ENCODE results near the gene PSD2.
"Not testable (repeated sequence)": the region's sequence is repeated elsewhere in the genome, so short reads cannot be mapped to it uniquely, and the experiment has no call there.

PSD2 gene

GRCh38 chr5:139792218-139792617 lies 3.4 kb upstream of the PSD2 start:
- DNase-seq (ENCODE audit: low spot score) = no peak

DNA sequence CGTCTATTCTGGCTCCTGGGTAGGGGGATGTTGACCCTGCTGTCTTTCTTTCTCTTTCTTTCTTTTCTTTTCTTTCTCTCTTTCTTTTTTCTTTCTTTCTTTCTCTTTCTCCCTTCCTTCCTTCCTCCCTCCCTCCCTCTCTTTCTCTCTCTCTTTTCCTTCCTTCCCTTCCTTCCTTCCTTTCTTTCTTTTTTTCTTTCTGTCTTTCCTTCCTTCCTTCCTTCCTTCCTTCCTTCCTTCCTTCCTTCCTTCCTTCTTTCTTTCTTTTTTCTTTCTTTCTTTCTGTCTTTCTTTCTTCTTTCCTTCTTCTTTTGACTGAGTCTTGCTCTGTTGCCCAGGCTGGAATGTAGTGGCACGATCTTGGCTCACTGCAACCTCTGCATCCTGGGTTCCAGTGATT lies 3.0 kb upstream of the PSD2 start:
- DNase-seq (ENCODE audit: low spot score) = not testable (repeated sequence)

DNA sequence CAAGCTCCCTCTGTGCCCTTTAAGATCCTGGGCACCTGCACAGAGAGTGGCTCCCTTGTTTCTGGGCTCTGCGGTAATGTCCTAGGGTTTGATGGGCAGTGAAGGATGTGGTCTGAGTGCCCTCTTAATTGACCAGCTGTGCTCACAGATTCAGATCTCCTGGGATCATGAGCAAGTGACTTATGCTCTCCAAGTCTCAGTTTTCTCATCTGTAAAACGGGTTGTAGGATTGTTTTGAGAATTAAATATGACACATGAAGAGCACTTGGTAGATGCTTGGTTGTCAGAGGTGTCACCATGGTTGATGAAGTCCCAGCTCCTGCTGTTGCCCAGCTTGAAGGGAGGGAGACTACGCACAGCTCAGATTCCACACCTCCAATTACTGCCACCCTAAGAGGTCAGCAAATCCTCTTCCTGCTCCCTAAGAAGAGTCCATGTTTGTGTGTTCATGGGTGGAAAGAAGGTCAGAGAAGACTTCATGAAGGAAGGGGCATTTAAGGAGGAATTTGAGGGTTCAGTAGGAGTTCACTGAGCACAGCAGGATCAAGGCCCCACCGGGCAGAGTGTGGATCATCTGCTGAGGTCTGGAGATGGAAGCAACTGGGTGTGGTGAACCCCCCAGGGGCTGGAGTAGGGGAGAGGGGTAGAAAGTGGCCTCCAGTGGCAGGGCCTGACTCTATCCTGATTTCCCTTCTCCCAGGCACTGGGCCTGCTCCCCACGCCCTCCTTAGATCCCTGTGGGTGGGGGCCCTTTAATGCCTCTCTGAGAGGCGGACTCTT lies 1.4 kb upstream of the PSD2 start:
- DNase-seq (ENCODE audit: low spot score) = no peak

DNA sequence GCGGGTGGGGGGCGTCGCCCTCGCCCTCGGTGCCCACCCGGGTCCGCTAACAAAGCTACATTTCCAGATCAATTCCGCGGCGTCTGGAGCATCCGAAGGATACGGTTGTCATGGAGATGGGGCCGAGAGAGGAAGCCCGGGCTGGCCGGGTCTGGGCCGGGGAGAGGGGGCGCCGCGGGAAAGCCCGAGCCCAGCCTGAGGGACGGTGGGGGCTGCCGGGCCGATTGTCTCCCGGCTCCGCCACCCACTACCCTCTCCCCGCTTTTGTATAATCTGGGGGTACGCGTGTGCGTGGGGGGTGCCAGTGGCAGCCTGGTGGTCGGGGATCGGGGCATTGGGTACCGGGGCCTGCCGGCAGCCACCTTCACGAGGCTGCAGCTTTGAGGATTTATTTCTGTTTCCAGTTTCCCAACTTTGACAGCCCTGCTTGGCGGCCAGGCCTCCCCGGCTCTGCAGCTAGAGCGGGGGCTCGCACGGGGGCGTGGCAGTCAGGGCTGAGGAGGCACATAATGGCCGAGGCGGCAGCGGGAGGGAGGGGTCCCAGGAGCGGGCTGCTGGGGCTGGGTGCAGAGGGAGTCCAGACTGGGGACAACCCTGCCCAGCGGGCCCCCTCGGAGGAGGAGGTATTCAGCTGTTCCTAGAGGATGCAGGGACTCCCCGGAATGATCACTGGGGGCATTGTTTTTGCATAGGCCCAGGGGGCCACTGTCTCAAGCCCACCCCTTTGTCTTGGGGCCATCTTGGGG lies 626 bp downstream of the PSD2 start:
- DNase-seq (ENCODE audit: low spot score) = peak; percentile 60

DNA sequence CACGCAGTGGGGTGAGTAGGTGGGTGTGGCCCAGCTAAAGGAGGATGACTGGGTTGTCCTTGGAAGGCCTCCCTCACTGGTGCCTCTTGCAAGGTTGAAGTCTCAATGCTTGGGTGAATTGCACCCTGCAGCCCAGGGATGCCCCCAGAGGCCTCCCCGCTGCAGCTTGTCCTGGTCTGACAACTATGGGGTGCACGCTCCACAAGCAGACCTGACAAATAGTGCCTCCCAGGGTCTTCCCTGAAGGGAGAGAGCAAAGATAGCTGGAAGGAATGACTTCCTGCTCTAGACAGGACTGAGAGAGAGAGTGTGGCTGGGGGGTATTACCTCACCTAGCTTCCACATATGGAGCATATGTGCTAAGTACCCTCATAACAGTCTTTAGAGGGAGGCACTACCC lies 1.7 kb downstream of the PSD2 start:
- no peak for DNase-seq (ENCODE audit: low spot score)

DNA sequence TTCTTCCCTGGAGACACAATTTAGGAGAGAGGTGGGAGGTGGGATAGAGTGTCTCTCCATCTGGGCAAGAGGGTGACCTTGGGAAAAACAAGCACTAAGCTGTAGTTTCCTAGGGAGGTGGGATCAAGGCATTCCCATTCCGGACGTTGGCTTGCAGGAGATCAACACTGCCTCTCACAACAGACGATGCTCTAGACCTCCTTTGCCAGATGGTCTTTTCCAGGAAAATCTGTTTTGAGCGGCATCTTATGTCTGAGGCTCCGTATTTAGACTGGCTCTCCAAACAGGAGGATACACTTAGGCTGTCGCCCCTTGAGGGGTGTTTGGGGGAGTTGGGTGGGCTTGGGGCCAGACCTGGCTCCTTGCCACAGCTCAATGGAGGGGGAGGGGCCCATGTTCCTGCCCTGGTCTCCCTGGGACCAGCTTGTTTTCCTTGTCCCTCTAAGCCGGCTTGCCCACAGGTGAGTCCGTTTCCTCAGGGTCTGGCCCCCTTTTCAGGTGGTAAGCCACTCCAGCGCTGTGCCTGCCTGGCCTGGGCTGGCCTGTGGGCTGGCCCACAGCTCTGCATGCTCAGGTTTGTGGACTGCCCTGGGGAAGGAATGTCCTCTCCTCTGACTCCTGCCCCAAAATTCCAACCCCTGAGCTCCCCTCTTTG lies 2.4 kb downstream of the PSD2 start:
- DNase-seq (ENCODE audit: low spot score) = no peak

DNA sequence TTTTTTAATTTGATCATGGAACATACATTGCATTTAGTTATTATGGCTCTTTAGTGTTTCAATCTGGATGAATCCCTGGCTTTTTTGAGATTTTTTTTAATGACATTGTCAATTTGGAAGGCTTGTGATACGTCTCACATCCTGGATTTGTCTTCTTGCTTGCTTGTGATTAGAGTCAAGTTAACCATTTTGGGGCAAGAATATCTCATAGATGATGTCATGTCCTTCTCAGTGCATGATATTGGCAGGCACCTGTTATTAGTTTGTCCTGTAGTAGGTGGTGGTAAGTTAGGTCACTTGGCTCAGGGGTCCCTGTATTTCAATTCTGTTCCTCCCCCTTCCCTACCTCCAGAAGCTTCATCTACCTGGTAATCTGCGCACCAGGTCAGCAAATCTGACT lies 3.3 kb downstream of the PSD2 start:
- no peak for DNase-seq (ENCODE audit: low spot score)

- no peak for DNase-seq (ENCODE audit: low spot score)
Observed at GRCh38 chr5:139799359-139799758, 3.8 kb downstream of the PSD2 start.

DNA sequence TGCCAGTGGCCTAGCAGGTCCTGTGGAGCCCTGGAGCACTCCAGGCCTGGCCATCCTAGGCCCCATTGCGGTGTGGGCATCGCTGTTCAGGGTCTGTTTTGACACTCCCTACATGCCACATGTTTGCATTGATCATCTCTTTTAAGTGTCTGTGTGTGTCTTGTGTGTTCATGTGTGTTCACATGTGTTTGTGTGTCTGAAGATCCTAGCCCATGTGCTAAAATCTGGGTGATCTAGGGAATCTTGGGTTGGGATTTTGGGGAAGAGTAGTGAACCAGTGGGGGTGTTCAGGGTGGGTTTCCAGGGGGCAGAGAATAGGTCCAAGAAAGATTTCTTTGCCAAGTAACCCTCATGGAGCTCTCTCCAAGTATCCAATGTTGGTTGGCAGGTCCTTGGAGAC lies 8.4 kb downstream of the PSD2 start:
- DNase-seq (ENCODE audit: low spot score) = no peak

DNA sequence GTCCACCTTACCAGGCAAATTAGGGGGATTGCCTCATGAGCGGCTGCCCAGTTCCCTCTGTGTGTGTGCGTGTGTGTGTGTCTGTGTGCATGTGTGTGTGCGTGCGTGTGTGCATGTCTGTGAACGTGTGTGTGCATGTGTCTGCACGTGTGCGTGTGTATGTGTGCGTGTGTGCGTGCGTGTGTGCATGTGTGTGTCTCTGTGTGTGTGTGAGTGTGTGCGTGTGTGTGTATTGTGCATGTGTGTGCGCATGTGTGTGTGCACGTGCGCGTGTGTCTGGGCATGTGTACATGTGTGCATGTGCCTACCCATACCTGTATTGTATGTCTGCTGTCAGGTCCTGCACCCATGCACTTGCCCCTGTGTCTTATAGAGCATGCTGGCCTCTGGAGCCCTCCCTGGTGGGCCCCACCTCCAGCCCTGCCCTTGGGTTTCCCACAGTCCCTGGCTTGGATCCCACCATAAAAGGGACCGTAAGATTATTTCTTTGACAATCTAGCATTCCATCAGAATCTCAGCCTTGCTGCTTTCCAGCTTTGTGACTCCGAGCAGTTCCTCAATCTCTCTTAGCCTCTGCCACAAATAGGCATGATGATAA lies 9.3 kb downstream of the PSD2 start:
- DNase-seq (ENCODE audit: low spot score) = no peak

DNA sequence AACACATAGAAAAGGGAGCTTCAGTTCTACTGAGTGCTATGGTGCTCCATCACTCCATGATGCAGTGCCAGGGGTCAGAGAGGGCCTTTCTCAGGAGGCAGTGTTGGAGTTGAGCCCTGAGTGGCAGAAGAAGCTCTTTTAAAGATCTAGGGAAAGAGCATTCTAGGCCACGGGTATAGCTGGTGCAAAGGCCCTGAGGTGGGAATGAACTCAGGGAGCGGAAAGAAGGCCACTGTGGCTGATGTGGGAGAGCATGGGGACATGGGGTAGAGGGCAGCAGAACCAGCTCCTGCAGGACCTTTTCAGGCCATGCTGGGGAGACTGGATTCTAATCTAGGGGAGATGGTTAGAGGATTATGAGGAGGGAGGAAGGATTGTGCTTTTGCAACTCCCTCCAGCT lies 9.9 kb downstream of the PSD2 start:
- DNase-seq (ENCODE audit: low spot score) = no peak

- no peak for DNase-seq (ENCODE audit: low spot score)
Observed at GRCh38 chr5:139806111-139806510, 10.5 kb downstream of the PSD2 start.

GRCh38 chr5:139806726-139807646 lies 11.4 kb downstream of the PSD2 start:
- DNase-seq (ENCODE audit: low spot score) = no peak

GRCh38 chr5:139807647-139808030 lies 12.0 kb downstream of the PSD2 start:
- no peak for DNase-seq (ENCODE audit: low spot score)

- peak; percentile 73 for DNase-seq (ENCODE audit: low spot score)
Observed at GRCh38 chr5:139808481-139809330, 13.1 kb downstream of the PSD2 start.

- no peak for DNase-seq (ENCODE audit: low spot score)
Observed at GRCh38 chr5:139809331-139809810, 13.8 kb downstream of the PSD2 start.

DNA sequence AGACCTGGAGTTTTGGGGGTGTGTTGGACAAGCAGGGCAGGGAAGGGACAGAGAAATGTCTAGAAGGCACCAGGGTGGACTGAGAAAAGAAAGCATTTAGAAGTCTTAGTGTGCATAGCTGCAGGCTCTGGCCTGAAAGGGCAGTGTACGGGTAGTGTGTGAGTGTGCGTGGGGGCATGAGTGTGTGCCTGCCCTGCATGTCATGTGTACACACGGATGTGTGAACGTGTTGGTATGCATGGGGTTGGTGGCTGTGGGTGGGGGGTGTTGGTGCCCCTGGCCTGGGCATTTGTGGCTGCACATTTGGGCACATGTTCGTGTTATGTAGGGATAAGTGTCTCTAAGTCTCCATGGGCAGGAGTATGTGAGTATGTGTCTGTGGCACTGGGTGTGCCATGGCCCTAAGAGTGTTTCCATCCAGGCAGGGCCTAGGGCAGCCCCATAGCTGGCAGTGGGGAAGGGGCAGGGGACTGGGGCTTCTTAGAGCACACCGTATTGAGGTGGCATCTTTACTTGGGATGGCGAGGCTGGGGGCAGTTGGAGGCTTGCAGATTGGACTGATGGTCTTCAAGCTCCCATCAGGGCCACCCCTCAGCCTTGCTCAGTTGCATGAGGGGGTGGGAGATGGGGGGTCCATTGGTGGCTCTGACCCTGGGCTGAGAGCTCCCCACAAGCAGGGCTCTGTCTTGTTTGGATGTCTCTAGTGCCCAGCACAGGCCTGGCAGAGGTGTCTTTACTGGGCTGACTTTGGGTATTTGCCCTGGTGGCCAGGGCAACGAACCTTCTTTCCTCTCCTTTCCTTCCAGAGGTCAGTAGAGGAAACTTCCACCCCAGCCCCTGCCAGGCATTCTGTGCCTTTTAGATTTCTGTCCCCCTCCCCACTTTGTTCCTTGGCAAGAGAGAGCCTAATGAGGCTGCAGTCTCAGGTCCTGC lies 15.0 kb downstream of the PSD2 start:
- no peak for DNase-seq (ENCODE audit: low spot score)

- DNase-seq (ENCODE audit: low spot score) = no peak
Observed at GRCh38 chr5:139811274-139811607, 15.6 kb downstream of the PSD2 start.

DNA sequence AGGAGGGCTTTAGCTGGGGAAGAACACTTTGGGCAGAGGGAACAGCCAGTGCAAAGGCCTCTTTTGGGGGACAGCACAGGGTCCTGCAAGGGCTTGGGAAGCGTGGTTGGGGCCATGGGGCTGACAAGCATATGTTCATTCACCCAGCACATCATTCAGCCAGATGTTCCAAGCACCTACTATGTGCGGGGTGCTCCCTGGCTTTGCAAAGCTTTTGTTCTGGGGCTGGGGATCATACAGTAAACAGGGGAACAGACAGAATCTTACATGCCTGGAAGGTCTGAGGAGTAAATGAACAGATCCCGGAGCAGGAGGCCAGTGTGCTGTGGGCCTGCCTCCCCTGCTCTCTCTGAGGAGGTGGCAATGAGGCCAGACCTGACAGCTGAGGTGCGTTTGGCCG lies 16.7 kb downstream of the PSD2 start:
- no peak for DNase-seq (ENCODE audit: low spot score)

Data from ecto neural progenitor cell (in vitro differentiated cells).